Gastrocnemius medialis (tissue), 4 donors: ENCODE data around the gene CCDC40.

Experiments
- POLR2A ChIP-seq, 2 donors: fragments of 450-650 bp; IDR thresholded peaks; one replicate each; pipeline ENCODE4 v1.6.1; 2017; ENCODE audit warnings: antibody characterized with exemption in 2 of 2, mild to moderate bottlenecking in 2 of 2, moderate library complexity in 2 of 2
- TF ChIP-seq, protein P1 (sequence below), 5 experiments: fragments of 450-650 bp in 3 of 5; fragments of 200-600 bp in 2 of 5; sonication (generic) in 2 of 5; IDR thresholded peaks in 4 of 5; conservative IDR thresholded peaks in 1 of 5; 1 replicate in 4 of 5; 2 replicates in 1 of 5; pipeline ENCODE4 v1.5.1; 2016 to 2019; ENCODE audit warnings: antibody characterized with exemption in 5 of 5, mild to moderate bottlenecking in 3 of 5, moderate library complexity in 3 of 5

DNA sequence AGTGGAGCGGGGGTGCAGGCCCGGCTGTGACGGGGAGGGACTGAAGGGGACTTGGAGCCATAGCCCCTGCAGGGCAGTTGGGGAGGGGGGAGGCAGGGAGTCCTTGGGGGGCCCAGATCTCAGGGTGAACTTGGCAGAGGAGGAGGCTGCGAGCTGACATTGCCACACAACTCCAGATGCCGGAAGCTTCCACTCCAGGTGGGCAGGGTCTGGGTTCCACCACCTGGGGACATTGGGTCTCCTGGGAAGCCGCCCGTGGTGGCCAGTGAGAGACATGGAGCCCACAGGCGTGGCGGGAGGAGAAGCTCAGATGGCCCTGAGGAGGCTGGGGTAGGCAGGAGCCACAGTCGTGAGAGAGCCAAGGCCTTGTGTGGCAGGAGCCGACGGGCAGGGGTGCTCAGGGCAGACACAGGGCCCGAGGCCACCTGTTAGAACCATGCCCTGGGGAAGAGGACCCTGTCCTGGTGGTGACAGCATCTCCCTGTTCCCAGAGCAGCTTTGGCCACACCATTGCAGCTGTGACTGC lies 46.8 kb downstream of the CCDC40 start:
- TF ChIP-seq, protein P1, sequence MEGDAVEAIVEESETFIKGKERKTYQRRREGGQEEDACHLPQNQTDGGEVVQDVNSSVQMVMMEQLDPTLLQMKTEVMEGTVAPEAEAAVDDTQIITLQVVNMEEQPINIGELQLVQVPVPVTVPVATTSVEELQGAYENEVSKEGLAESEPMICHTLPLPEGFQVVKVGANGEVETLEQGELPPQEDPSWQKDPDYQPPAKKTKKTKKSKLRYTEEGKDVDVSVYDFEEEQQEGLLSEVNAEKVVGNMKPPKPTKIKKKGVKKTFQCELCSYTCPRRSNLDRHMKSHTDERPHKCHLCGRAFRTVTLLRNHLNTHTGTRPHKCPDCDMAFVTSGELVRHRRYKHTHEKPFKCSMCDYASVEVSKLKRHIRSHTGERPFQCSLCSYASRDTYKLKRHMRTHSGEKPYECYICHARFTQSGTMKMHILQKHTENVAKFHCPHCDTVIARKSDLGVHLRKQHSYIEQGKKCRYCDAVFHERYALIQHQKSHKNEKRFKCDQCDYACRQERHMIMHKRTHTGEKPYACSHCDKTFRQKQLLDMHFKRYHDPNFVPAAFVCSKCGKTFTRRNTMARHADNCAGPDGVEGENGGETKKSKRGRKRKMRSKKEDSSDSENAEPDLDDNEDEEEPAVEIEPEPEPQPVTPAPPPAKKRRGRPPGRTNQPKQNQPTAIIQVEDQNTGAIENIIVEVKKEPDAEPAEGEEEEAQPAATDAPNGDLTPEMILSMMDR (IDR thresholded peaks at IDR 0.05 in 4 of 5, conservative IDR thresholded peaks at IDR 0.05 in 1 of 5), result no peak
- TF ChIP-seq POLR2A (IDR thresholded peaks at IDR 0.05), result no peak
